GM06990 (cell line): ENCODE measurements around the gene SHC3.

Source experiments
- DNase-seq: peaks from one replicate; pipeline ENCODE4 v3.0.0-alpha.2; 2011; ENCODE audit not compliant: insufficient read length; ENCODE audit errors: extremely low read depth
- H3K27me3 ChIP-seq: replicated peaks from 2 replicates; pipeline ENCODE4 v1.6.0; 2011; ENCODE audit warnings: low read length; ENCODE audit not compliant: control insufficient read depth, insufficient read depth
- H3K36me3 ChIP-seq: 2 replicates; pipeline ENCODE4 v1.5.1; 2011; ENCODE audit warnings: low read length; ENCODE audit not compliant: control insufficient read depth, insufficient read depth
- H3K4me3 ChIP-seq: replicated peaks from 2 replicates; pipeline ENCODE4 v1.5.1; 2011; ENCODE audit warnings: low read depth, mild to moderate bottlenecking, control low read depth, low read length
- TF ChIP-seq, protein P1 (sequence below): IDR thresholded peaks from 2 replicates; pipeline ENCODE4 v1.5.1; 2011; ENCODE audit warnings: low read length, control low read depth, mild to moderate bottlenecking, inconsistent platforms; ENCODE audit not compliant: insufficient read depth, poor library complexity, severe bottlenecking

SHC3 gene

DNA sequence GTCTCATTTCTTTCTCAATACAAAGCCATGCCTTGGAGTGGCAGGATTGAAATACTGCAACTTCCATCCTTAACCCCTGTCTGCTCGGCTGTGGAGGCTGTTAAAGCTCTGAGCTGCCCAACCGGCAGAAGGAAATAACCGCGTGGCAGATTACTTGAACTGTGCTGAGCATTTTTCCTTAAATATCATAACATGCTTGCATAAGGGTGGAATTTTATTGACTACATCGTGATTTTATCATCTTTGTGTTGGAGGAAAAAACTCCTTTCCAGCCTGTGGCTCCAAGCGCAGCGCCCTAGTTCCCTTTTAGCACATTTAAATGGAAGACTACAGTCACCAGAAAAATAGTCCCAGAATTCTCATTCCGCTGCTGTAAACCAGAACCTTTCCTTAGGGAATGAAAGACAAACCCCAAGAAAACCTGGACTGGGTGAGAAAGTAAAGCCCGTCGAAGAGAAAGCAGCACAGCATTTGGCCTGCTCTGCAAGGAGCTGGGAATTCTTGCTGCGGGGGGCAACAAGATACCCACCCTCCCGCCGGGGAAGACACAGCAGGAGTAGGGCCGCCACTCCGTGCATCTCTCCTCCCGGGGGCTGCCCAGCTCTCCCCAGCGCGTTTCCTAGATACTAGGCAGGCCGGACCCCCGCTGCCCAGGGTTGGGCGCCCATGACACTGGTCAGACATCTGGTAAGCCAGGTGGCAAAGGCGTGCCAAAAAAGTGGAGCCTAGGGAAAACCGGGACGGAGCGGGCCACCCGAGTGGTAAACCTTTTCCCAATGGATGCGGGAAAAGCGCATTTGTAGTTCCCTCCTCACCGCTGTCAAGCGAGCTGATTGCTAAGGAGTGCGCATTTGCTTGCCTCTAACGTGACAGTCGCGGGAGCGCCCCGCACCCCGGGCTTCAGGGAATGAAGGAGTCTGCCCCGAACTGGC lies 1.3 kb downstream of the SHC3 start:
- peaks cover 2% of the 10 kb centered on the region for H3K27me3 ChIP-seq
- DNase-seq = no peak

DNA sequence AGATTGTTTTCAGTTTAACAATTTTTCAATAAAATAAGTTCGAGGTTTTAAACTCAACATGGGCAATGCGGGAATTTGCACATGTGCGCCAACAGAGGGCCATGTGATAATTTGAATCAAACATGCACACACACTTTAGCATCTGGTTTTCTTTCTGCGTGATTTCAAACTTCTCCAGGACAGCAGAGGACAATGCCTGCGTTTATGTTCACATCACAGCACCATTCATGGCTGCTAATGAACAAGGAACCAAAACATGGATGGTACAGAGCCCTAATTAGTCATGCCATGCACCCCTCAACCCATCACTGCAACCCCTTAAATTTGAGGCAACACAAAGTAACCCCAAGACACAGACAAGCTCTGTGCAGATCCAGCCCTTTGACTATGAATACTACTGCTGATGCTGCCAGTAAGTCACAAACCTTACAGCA lies 2.8 kb downstream of the SHC3 start:
- H3K4me3 ChIP-seq = no peak overlapping the region
- no peak for DNase-seq
- H3K27me3 ChIP-seq = peaks cover 2% of the 10 kb centered on the region
- no peaks in the 10 kb centered on the region for H3K36me3 ChIP-seq
- TF ChIP-seq, protein P1, sequence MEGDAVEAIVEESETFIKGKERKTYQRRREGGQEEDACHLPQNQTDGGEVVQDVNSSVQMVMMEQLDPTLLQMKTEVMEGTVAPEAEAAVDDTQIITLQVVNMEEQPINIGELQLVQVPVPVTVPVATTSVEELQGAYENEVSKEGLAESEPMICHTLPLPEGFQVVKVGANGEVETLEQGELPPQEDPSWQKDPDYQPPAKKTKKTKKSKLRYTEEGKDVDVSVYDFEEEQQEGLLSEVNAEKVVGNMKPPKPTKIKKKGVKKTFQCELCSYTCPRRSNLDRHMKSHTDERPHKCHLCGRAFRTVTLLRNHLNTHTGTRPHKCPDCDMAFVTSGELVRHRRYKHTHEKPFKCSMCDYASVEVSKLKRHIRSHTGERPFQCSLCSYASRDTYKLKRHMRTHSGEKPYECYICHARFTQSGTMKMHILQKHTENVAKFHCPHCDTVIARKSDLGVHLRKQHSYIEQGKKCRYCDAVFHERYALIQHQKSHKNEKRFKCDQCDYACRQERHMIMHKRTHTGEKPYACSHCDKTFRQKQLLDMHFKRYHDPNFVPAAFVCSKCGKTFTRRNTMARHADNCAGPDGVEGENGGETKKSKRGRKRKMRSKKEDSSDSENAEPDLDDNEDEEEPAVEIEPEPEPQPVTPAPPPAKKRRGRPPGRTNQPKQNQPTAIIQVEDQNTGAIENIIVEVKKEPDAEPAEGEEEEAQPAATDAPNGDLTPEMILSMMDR = peak; percentile 5

More for the DNA sequence above, 1.3 kb downstream of the SHC3 start:
- Histone ChIP-seq H3K36me3 (no peaks in the 10 kb centered on the region), H3K4me3 (no peak overlapping the region)
- TF ChIP-seq, protein P1 = no peak

DNA sequence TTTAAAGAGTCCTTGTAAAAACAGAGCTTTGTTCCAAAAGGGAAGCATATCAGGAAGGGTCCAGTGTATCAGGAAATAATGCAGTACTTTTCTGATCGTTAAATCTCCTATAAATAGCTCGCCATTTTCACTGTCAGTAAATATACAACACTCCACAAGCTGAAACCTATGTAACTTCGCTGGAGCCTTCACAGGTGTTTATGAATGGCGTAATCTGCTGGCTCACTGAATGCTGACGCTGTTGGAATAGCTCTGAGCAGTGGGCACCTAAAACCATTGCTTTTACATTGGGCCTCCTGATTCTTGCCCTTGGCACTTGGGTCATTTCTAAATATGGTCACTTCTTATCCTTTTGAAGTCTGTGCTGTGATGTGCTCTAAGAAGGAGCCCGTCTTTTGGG lies 4.3 kb downstream of the SHC3 start:
- H3K4me3 ChIP-seq = no peak overlapping the region
- TF ChIP-seq, protein P1 = no peak
- no peak for DNase-seq
- H3K36me3 ChIP-seq = no peaks in the 10 kb centered on the region
- H3K27me3 ChIP-seq = peaks cover 2% of the 10 kb centered on the region

DNA sequence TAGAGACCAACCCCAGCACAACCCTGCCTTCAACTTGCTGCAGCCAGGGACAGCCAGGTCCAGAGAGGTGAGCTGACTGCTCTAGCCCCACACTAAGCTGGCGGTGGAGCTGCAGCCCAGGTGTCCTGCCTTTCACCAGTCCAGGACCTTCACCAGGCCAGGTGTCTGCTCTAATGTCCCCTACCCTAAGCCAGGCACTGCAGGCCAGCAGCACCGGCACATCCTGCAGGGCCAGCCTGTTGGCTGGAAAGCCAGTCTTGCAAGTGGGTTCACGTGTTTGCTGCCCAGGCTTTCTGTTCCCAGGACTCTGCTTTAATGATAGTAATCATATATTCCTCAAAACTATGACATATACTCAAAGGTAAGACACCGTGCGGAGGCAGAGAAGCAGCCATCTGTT lies 5.5 kb downstream of the SHC3 start:
- no peaks in the 10 kb centered on the region for H3K36me3 ChIP-seq
- peaks cover 2% of the 10 kb centered on the region for H3K27me3 ChIP-seq
- no peak overlapping the region for H3K4me3 ChIP-seq
- TF ChIP-seq, protein P1 = no peak
- no peak for DNase-seq

DNA sequence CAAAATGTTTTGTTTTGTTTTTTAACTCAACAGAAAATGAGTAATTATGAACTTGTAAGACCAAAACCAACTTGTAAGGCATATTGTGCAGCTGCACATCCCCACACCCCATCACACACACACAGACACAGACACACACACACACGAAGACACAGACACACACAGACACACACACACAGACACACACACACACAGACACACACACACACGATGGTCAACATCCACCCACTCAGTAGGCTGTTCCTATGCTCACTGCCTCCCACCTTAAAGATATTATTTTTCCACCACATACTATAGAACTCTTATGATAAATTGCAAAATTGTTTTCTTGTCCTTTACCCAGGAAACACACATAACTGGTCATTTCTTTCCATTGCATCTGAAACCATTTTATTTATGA lies 6.2 kb downstream of the SHC3 start:
- TF ChIP-seq, protein P1 = no peak
- Histone ChIP-seq H3K27me3 (peaks cover 2% of the 10 kb centered on the region), H3K4me3 (no peak overlapping the region), H3K36me3 (no peaks in the 10 kb centered on the region)
- DNase-seq = no peak
